GM12801 (cell line): Measurements from ENCODE around the gene PDE8A.

Source experiments
- TF ChIP-seq, protein P1 (sequence below): IDR thresholded peaks from one replicate; pipeline ENCODE4 v1.5.1; 2011; ENCODE audit warnings: control low read depth; ENCODE audit not compliant: insufficient read length; ENCODE audit errors: extremely low read depth

The PDE8A gene

DNA sequence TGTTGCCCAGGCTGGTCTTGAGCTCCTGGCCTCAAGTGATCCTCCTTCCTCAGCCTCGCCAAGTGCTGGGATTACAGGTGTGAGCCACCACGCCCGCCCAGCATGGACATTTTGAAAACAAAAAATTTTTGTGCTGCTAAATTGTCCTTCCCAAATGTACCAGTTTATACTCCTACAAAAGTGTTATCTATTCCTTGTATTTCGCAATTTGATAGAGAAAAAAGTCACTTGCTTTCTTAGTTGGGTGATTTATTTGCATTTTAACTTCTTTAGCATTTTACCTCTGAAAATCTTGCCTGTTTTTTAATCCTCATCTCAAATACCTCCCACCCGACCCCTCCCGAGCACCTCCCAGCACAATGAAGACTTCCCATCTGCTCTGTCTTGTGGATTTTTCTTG lies 46.8 kb downstream of the PDE8A start:
- TF ChIP-seq, protein P1, sequence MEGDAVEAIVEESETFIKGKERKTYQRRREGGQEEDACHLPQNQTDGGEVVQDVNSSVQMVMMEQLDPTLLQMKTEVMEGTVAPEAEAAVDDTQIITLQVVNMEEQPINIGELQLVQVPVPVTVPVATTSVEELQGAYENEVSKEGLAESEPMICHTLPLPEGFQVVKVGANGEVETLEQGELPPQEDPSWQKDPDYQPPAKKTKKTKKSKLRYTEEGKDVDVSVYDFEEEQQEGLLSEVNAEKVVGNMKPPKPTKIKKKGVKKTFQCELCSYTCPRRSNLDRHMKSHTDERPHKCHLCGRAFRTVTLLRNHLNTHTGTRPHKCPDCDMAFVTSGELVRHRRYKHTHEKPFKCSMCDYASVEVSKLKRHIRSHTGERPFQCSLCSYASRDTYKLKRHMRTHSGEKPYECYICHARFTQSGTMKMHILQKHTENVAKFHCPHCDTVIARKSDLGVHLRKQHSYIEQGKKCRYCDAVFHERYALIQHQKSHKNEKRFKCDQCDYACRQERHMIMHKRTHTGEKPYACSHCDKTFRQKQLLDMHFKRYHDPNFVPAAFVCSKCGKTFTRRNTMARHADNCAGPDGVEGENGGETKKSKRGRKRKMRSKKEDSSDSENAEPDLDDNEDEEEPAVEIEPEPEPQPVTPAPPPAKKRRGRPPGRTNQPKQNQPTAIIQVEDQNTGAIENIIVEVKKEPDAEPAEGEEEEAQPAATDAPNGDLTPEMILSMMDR = no peak

DNA sequence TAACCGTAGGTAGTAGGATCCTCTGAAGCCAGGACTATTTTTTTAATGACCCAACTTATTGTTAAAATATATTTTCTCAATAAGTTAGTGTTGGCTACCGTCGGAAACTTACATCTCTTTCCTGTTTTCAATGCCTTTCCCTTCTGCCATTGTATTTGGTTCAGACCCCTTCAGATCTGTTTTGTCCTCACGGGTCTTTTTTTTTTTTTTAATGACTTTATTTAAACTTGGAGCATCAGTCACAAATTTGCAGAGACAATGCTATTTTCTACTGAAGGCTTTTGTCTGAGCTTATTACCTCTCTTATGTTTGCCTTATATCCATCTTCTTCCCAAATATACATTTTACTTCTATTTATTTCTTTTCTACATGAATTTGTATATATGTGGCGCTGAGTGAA lies 47.6 kb downstream of the PDE8A start:
- TF ChIP-seq, protein P1 = no peak

DNA sequence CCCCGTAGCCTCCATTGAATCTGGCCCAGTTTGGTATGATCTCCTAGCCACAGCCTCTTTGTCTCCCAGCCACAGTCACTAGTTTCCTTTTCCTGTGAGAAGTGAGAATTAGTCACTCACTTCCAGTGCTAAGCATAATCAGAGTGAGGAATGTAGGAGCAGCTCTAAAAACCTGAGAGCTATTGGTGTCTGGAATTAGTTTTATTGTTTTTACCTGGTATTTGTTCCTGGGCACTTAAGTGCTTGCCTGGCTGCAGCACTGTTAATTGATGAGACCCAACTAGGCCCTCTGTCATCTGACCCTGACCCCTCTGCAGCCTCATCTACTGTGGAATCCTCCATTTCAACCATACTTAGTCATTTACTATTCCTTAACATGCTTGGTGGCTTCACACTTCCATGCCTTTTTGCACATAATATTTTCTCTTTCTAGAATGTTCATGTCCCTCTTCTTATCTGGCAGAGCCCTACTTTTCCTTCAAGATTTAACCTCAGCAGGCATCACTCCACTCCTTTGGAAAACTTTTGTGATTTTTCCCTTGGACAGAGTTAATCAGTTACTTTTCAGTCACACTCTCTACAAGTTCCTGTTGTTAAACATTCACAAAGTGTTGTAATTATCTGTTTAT lies 48.8 kb downstream of the PDE8A start:
- TF ChIP-seq, protein P1 = no peak

DNA sequence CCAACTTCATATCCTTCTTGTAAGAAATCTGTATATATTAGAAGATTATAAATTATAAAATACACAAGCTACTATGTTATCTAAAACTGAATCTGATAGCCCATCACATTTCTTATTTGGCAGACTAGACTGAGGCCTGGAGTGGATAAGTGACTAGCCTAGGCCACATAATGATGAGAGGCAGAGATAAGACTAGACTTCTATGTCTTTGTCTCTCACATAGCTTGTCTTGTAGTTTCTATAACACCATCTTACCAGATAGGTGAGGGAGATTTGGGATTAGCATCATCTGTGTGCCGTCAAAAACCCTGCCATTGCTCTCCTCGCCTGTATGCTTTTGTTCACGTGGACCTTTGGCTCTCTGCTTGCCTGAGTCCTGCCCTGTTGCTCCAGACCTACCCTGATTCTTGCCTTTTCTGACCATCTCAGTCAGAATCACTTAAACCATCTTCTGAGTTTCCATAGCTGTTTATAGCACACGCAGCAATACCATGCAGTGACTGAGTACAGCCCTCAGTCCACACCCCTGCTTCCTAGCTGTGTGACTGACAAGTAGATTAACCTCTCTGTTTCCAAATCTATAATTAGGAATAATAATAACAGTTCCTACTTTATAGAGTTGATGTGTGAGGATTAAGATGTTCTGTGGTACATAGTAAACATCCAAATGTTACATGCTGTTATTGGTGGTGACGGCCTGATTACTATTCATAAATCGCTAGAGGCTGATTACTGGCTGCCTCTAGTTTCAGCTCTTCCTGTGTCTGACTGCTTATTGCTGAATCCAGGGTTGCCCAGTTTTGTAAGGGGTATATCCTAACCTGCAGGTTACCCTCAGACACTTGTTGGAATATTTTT lies 49.7 kb downstream of the PDE8A start:
- TF ChIP-seq, protein P1 = no peak

DNA sequence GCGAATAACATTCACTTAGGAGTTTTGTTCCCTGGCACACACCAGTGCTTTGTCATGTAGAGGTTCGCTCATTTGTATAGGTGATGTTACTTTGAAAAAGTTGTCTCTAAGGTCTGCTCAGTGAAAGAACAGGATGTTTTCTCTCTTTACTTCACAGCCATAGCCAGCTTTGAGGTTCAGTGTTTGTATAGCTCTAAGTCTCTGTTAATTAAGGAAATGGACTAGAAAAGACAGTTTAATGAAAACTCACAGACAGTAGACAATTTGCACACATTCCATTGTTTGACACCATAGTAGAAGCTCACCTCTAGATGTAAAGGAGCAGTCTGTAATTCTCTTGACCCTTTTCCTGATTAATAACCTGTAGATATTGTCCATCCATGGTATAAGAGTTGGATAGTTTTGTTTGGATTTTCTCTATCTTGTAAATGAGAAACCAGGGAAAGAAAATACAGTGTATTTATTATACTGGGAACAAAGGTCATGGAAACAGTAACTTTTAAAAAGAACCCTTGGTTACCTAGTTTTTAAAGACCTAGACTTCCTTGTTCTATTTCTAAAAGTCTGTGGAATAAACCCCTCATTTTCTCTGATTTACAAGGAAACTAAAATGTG lies 50.4 kb downstream of the PDE8A start:
- TF ChIP-seq, protein P1 = no peak

DNA sequence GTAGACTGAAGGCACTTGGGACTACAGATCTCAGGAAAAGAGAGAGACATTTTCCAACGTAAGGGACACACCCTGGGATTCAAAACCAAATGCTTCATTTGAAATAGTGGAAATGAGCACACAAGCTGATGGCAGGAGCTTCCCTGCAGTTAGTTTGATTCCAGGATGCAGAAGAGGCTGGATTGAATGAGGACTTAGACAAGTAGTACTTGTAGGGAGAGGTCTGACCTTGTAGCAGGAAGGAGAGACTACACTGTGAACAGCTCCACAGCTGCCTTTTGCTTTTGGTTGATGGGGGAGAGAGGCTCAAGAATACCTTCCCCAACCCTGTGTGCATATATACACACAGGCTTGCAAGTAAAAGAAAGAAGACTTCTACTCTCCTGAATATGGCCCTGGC lies 51.5 kb downstream of the PDE8A start:
- TF ChIP-seq, protein P1 = no peak

DNA sequence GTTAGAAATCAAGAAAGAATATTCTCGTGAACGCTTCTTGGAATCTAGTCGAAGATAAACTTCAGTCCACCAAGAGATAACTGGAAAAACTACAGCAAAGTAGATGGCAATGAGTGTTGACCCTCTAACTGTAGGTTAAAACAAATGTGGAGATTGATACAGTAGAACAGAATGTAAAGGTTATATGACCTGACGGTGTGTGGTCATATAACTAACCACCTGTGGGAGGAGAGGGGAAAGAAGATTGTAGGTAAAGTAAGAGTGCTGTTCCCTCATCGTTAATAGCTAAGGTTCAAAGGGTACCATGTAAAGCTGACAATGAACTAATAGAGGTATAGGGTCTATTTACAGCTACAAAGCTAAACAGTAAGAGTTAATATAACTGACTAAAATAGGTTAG lies 52.6 kb downstream of the PDE8A start:
- TF ChIP-seq, protein P1 = no peak
